Progenitor cell of endocrine pancreas (in vitro differentiated cells): Measurements from ENCODE around the gene AK9. TPM values are rescaled to one million over a fixed set of nuclear protein-coding genes. Genes with fewer than 3 reads are reported as not detected.

Source experiments
- DNase-seq: peaks from one replicate; pipeline ENCODE4 v3.0.0; 2021; ENCODE audit warnings: low spot score; ENCODE audit not compliant: unreplicated experiment
- H3K27ac Mint-ChIP-seq: 2 replicates; pipeline ENCODE4 v1.8.0; 2021; ENCODE audit warnings: mild to moderate bottlenecking, moderate library complexity, mixed read lengths
- H3K27me3 Mint-ChIP-seq: 2 replicates; pipeline ENCODE4 v1.8.0; 2021; ENCODE audit warnings: mixed read lengths
- H3K36me3 Mint-ChIP-seq: 2 replicates; pipeline ENCODE4 v1.8.0; 2022; ENCODE audit warnings: mixed read lengths; ENCODE audit not compliant: insufficient read depth
- H3K4me1 Mint-ChIP-seq: 2 replicates; pipeline ENCODE4 v1.8.0; 2021; ENCODE audit warnings: low read depth, mixed read lengths
- H3K4me3 Mint-ChIP-seq: 2 replicates; pipeline ENCODE4 v1.8.0; 2021; ENCODE audit warnings: low read depth, mild to moderate bottlenecking, moderate library complexity, mixed read lengths
- H3K9me3 Mint-ChIP-seq: 2 replicates; pipeline ENCODE4 v1.8.0; 2021; ENCODE audit warnings: low read depth, mixed read lengths
- CTCF ChIP-seq: fragments of 200-600 bp; sonication (generic); IDR thresholded peaks from one replicate; pipeline ENCODE4 v1.5.0; 2021; ENCODE audit warnings: antibody characterized with exemption, mild to moderate bottlenecking; ENCODE audit not compliant: unreplicated experiment
- total RNA-seq: library from RNA; stranded (reverse); gene quantifications from 2 replicates; pipeline ENCODE4 v1.2.1, GENCODE V29; 2021

Gene AK9
- total RNA-seq, 1 donor from 2014 or later = 12.8 TPM

DNA sequence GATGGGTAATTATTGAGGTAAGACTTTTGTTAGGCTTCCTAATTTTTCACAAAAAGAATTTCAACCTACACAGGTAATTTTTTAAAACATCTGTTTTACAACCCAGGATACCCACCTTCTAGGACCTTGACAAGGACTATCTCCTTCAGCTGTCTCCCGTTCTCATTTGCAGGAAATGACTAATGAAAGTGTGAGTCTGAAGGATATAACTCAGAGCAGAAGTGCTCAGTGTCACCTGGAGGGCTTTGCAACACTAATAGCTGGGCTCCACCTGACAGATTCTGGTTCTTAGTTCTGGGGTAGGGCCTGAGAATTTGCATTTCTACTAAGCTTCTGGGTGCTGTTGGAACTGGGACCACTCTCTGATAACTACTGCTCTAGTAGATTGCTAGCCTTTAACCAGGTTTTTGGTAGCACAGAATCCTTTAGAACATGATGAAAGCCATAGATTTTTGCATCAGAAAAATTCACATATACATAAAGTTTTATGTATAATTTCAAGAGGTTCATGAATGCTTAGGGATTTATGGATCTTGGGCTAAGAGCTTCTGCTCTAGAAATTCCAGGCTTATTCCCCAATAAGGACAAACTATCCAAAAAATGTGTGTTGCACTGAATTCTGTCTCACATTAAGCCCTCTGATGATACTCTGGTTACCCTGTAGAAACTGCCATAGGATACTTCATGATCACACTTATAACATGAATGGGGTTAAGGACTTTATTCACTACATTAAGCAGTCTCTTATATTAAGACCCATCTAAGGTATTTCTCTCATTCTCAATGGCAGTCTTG lies 30.3 kb downstream of the AK9 start:
- H3K4me1 Mint-ChIP-seq = peaks cover 1% of the 10 kb centered on the region
- H3K36me3 Mint-ChIP-seq = peaks cover 5% of the 10 kb centered on the region
- H3K4me3 Mint-ChIP-seq = no peak overlapping the region
- no peak for DNase-seq
- H3K27me3 Mint-ChIP-seq = no peaks in the 10 kb centered on the region
- no peaks in the 10 kb centered on the region for H3K9me3 Mint-ChIP-seq
- no peak for TF ChIP-seq CTCF
- H3K27ac Mint-ChIP-seq = no peak overlapping the region

DNA sequence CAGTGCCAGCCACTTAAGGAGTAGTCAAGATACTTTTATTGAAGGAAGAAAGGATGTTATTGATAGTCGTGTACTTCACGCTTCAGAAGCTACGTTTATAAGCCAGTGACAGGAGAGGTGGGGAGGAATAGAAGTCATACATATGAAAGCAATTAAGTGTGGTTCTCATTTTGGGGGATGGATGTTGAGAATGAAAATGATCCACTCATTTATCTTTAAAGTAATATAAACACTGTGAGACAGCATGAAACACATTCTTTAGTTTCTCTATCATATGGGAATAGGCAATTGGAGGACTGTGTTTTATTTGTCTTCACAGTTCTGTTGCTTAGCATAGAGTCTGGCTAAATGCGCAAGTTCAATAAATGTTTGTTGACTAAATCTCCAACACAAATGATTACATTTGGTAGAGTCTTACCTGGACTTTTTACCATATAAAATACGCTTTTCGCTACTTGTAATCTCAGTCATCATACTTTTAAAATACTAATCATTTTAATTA lies 35.2 kb downstream of the AK9 start:
- Mint-ChIP-seq H3K27ac (no peak overlapping the region), H3K4me3 (no peak overlapping the region), H3K36me3 (peaks cover 3% of the 10 kb centered on the region), H3K4me1 (peaks cover 2% of the 10 kb centered on the region), H3K27me3 (no peaks in the 10 kb centered on the region), H3K9me3 (no peaks in the 10 kb centered on the region)
- no peak for DNase-seq
- no peak for TF ChIP-seq CTCF

GRCh38 chr6:109653264-109653663 lies 37.7 kb downstream of the AK9 start:
- Mint-ChIP-seq H3K36me3 (peaks cover 3% of the 10 kb centered on the region), H3K4me1 (peaks cover 2% of the 10 kb centered on the region), H3K4me3 (no peak overlapping the region), H3K27me3 (no peaks in the 10 kb centered on the region), H3K9me3 (peaks cover 3% of the 10 kb centered on the region), H3K27ac (no peak overlapping the region)
- no peak for TF ChIP-seq CTCF
- no peak for DNase-seq

GRCh38 chr6:109644131-109644530 lies 46.9 kb downstream of the AK9 start:
- H3K9me3 Mint-ChIP-seq = peaks cover 10% of the 10 kb centered on the region
- no peaks in the 10 kb centered on the region for H3K27me3 Mint-ChIP-seq
- H3K27ac Mint-ChIP-seq = no peak overlapping the region
- no peak for DNase-seq
- peaks cover 28% of the 10 kb centered on the region for H3K36me3 Mint-ChIP-seq
- no peak overlapping the region for H3K4me3 Mint-ChIP-seq
- no peak for TF ChIP-seq CTCF
- no peaks in the 10 kb centered on the region for H3K4me1 Mint-ChIP-seq

DNA sequence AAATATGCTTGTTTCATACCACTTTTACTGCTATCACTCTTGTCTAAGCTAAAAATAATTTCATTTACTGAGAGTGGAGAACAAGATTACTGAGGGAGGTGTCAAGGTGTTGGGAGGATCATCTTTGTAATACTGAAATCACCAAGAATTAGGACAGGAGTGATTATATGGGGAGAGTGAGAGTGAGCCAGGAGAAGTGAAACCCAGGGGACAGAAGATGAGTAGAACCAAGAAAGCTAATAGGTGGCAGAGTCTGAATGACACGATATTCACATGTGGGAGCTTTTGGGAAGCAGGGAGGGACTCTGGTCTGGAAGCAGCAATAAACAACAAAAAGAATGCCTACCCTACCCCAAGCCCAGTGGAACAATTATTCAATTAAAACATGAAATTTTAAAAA lies 58.6 kb downstream of the AK9 start:
- Mint-ChIP-seq H3K36me3 (peaks cover 3% of the 10 kb centered on the region), H3K4me3 (no peak overlapping the region), H3K9me3 (no peaks in the 10 kb centered on the region), H3K27me3 (no peaks in the 10 kb centered on the region), H3K27ac (no peak overlapping the region), H3K4me1 (no peaks in the 10 kb centered on the region)
- no peak for TF ChIP-seq CTCF
- DNase-seq = no peak
